OCI-LY7 (cell line): ENCODE measurements around the gene JADE3. TPM values are rescaled to one million over a fixed set of nuclear protein-coding genes. Genes with fewer than 3 reads are reported as not detected.

ENCODE experiments used
- BruUV-seq: library from RNA; stranded (reverse); fragments of 400-500 nt; replicated peaks from 2 replicates; lab custom pipeline; 2021; lab: Mats Ljungman, UMichigan
- CTCF ChIA-PET: fragments of 300-600 bp; sonication (Branson Sonifier 250); formaldehyde crosslinking; loops from one replicate; lab custom pipeline; 2022; ENCODE audit warnings: antibody characterized with exemption; ENCODE audit not compliant: unreplicated experiment; lab: Charles Lee
- POLR2A ChIA-PET: fragments of 300-600 bp; sonication (Branson Sonifier 250); formaldehyde crosslinking; loops from one replicate; lab custom pipeline; 2022; ENCODE audit warnings: antibody characterized with exemption; lab: Charles Lee
- DNase-seq: peaks from one replicate; pipeline ENCODE4 v3.0.0-alpha.2; 2015; ENCODE audit warnings: low spot score
- H2AFZ ChIP-seq: fragments of 200-600 bp; sonication (generic), shearing (Covaris generic); 2 replicates; pipeline ENCODE4 v1.6.1; 2014; ENCODE audit warnings: mild to moderate bottlenecking, antibody characterized with exemption, low read length, moderate library complexity
- H3K27ac ChIP-seq: fragments of 200-600 bp; sonication (generic); 2 replicates; pipeline ENCODE4 v1.5.1; 2014; ENCODE audit warnings: mixed run types, low read depth, mild to moderate bottlenecking, moderate library complexity, low read length, inconsistent platforms; ENCODE audit not compliant: poor library complexity, severe bottlenecking
- H3K36me3 ChIP-seq: fragments of 200-600 bp; sonication (generic); 2 replicates; pipeline ENCODE4 v1.6.1; 2014; ENCODE audit warnings: mild to moderate bottlenecking, antibody characterized with exemption, low read length, moderate library complexity, mixed read lengths; ENCODE audit not compliant: insufficient read depth
- H3K4me1 ChIP-seq: fragments of 200-600 bp; sonication (generic); 2 replicates; pipeline ENCODE4 v1.5.1; 2014; ENCODE audit warnings: mild to moderate bottlenecking, low read length; ENCODE audit not compliant: insufficient read depth, poor library complexity, severe bottlenecking
- H3K4me2 ChIP-seq: fragments of 200-600 bp; sonication (generic); 2 replicates; pipeline ENCODE4 v1.6.1; 2014; ENCODE audit warnings: mild to moderate bottlenecking, low read length
- H3K4me3 ChIP-seq: fragments of 200-600 bp; sonication (generic); 2 replicates; pipeline ENCODE4 v1.5.1; 2014; ENCODE audit warnings: mild to moderate bottlenecking, low read depth, low read length; ENCODE audit not compliant: poor library complexity, severe bottlenecking
- H3K79me2 ChIP-seq: fragments of 200-600 bp; sonication (generic); 2 replicates; pipeline ENCODE4 v1.6.1; 2016; ENCODE audit warnings: low read depth, mild to moderate bottlenecking, low read length, moderate library complexity, mixed read lengths; ENCODE audit not compliant: insufficient read depth
- H3K9me2 ChIP-seq: fragments of 200-600 bp; sonication (generic); 2 replicates; pipeline ENCODE4 v1.6.1; 2016; ENCODE audit warnings: mild to moderate bottlenecking, low read length, mixed read lengths; ENCODE audit not compliant: insufficient read depth
- H3K9me3 ChIP-seq: fragments of 200-600 bp; sonication (generic); 2 replicates; pipeline ENCODE4 v1.6.1; 2014; ENCODE audit warnings: mild to moderate bottlenecking, mixed run types, low read length, mixed read lengths
- H4K20me1 ChIP-seq: fragments of 200-600 bp; sonication (generic); 2 replicates; pipeline ENCODE4 v1.6.1; 2014; ENCODE audit warnings: mild to moderate bottlenecking, antibody characterized with exemption, low read length, moderate library complexity, mixed read lengths; ENCODE audit not compliant: insufficient read depth
- EZH2phosphoT487 ChIP-seq: fragments of 200-600 bp; sonication (generic); IDR thresholded peaks from 2 replicates; pipeline ENCODE4 v1.6.1; 2018; ENCODE audit warnings: low read depth, borderline replicate concordance, mild to moderate bottlenecking, mixed run types, antibody characterized with exemption, low read length, moderate library complexity, mixed read lengths
- intact Hi-C: fragments of 100-400 bp; cut with micrococcal nuclease; formaldehyde crosslinking; loops from one replicate; pipeline ENCODE4 v1.10.0; 2022; ENCODE audit not compliant: unreplicated experiment
- total RNA-seq, 2 experiments: library from RNA; depleted of rRNA in 1 of 2; stranded (reverse); fragments of >200 nt in 1 of 2; shearing (Covaris generic) in 1 of 2; gene quantifications; 2 replicates each; pipeline ENCODE4 v1.2.3, GENCODE V29; 2014 to 2022
- TF ChIP-seq, protein P1 (sequence below): fragments of 200-600 bp; sonication (generic); conservative IDR thresholded peaks from 2 replicates; pipeline ENCODE4 v1.5.1; 2014; ENCODE audit warnings: mild to moderate bottlenecking, antibody characterized with exemption, low read length, moderate library complexity, mixed read lengths

JADE3 gene
- total RNA-seq, 2 experiments from 2014 or later, result 6.1 to 10.7 TPM

DNA sequence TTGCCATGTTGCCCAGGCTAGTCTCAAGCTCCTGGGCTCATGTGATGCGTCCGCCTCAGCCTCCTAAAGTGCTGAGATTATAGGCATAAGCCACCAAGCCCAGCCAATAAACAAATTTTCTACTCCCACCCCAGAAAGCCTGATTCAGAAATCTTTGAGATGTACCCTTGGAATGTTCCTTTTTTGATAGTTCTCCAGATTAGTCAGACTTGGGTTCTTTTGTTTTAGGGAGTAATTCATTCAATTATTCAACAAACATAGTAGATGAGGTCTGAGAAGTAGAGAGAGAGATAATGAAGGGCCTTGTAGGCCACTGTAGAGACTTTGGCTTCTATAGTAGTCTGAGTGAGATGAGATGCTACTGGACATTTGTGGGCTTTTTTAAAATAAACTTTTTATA is 47.6 kb upstream of the JADE3 start:
- H3K79me2 ChIP-seq, result no peaks in the 10 kb centered on the region
- H3K27ac ChIP-seq, result no peak overlapping the region
- intact Hi-C loops, result no loop called here
- BruUV-seq, result no TSS peak
- H3K4me3 ChIP-seq, result no peak overlapping the region
- H3K9me3 ChIP-seq, result no peaks in the 10 kb centered on the region
- H2AFZ ChIP-seq, result no peak overlapping the region
- no peaks in the 10 kb centered on the region for H3K4me1 ChIP-seq
- no peak for TF ChIP-seq EZH2phosphoT487
- TF ChIP-seq, protein P1, sequence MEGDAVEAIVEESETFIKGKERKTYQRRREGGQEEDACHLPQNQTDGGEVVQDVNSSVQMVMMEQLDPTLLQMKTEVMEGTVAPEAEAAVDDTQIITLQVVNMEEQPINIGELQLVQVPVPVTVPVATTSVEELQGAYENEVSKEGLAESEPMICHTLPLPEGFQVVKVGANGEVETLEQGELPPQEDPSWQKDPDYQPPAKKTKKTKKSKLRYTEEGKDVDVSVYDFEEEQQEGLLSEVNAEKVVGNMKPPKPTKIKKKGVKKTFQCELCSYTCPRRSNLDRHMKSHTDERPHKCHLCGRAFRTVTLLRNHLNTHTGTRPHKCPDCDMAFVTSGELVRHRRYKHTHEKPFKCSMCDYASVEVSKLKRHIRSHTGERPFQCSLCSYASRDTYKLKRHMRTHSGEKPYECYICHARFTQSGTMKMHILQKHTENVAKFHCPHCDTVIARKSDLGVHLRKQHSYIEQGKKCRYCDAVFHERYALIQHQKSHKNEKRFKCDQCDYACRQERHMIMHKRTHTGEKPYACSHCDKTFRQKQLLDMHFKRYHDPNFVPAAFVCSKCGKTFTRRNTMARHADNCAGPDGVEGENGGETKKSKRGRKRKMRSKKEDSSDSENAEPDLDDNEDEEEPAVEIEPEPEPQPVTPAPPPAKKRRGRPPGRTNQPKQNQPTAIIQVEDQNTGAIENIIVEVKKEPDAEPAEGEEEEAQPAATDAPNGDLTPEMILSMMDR, result no peak
- H3K4me2 ChIP-seq, result no peak overlapping the region
- no peaks in the 10 kb centered on the region for H3K9me2 ChIP-seq
- ChIA-PET POLR2A (interaction anchor here (0.7 kb wide), 1 partner anchor 21 kb away, joined by 3 read pairs; no protein-coding TSS in a partner anchor), CTCF (no interaction called here)
- no peak for DNase-seq
- H3K36me3 ChIP-seq, result peaks cover 58% of the 10 kb centered on the region
- H4K20me1 ChIP-seq, result no peaks in the 10 kb centered on the region

DNA sequence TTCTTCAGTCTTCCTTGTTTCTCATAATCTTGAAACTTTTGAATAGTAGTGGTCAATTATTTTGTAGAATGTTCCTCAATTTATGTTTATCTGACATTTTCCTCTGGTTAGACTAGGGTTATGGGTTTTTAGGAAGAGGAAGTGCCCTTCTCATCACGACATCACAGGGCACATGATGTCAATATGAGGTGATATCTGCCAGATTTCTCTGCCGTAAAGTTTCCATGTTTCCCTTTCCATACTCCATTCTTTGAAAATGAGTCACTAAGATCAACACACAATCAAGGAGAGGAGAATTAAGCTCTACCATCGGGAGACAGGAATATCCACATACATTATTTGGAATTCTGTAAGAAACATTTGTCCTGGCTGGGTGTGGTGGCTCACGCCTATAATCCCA is 46.9 kb upstream of the JADE3 start:
- no TSS peak for BruUV-seq
- Histone ChIP-seq H3K79me2 (no peaks in the 10 kb centered on the region), H4K20me1 (no peaks in the 10 kb centered on the region), H2AFZ (no peak overlapping the region), H3K9me2 (no peaks in the 10 kb centered on the region), H3K9me3 (no peaks in the 10 kb centered on the region), H3K36me3 (peaks cover 52% of the 10 kb centered on the region), H3K27ac (no peak overlapping the region), H3K4me1 (no peaks in the 10 kb centered on the region), H3K4me2 (no peak overlapping the region), H3K4me3 (no peak overlapping the region)
- DNase-seq, result no peak
- no peak for TF ChIP-seq EZH2phosphoT487
- TF ChIP-seq, protein P1, result no peak
- ChIA-PET CTCF (no interaction called here), POLR2A (interaction anchor here (0.7 to 0.9 kb wide), 2 partner anchors 22 to 27 kb away, joined by 3 to 4 read pairs; no protein-coding TSS in a partner anchor)
- intact Hi-C loops, result no loop called here

DNA sequence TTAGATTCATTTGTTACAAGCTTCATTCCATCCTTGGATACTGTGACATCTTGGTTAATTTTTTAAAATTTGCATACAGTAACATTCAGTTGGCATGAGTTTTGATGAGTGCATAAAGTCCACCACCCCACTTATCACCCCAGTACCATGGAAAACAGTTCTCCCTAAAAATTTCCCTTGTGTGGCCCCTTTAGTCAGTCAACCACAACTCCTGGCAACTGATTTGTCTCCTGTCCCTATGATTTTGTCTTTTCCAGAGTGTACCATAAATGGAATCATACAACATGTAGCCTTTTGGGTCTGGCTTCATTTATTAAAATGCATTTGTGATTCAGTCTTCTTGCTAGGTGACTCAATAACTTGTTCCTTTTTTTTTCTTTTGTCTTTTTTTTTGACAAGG is 45.5 kb upstream of the JADE3 start:
- BruUV-seq, result no TSS peak
- H3K36me3 ChIP-seq, result peaks cover 38% of the 10 kb centered on the region
- H3K4me1 ChIP-seq, result no peaks in the 10 kb centered on the region
- no peak overlapping the region for H2AFZ ChIP-seq
- no peak overlapping the region for H3K27ac ChIP-seq
- H3K4me3 ChIP-seq, result no peak overlapping the region
- intact Hi-C loops, result no loop called here
- no peak for TF ChIP-seq EZH2phosphoT487
- TF ChIP-seq, protein P1, result no peak
- POLR2A ChIA-PET, result no interaction called here
- H3K9me2 ChIP-seq, result no peaks in the 10 kb centered on the region
- H3K4me2 ChIP-seq, result no peak overlapping the region
- CTCF ChIA-PET, result no interaction called here
- H3K9me3 ChIP-seq, result no peaks in the 10 kb centered on the region
- no peaks in the 10 kb centered on the region for H4K20me1 ChIP-seq
- DNase-seq, result no peak
- no peaks in the 10 kb centered on the region for H3K79me2 ChIP-seq
